ENCODE data around the gene DOCK3. TPM values are rescaled to one million over a fixed set of nuclear protein-coding genes. Genes with fewer than 3 reads are reported as not detected.

The DOCK3 gene
- total RNA-seq, 1 experiment from 2014 or later = 5.6 TPM

DNA sequence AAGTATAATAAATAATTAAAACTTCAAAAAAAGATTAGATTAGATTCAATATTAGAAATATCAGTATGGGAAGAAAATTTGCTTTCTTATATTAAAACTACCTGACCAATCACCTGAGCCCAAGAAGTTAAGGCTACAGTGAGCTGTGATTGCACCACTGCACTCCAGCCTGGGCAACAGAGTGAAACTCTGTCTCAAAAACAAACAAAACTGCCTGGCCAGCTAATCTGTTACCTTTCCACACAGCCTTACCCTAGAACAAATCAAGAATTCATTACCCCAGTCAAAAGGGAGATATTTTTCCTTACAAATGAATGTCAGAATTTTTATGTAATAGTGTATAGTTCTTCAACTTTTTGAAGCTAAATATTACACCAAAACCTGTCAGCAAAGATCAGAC, 593.4 kb downstream of the DOCK3 start:
- ATAC-seq (no peak), DNase-seq (ENCODE audit: low spot score) (no peak)
- Mint-ChIP-seq H3K36me3 (no peaks in the 10 kb centered on the region), H3K4me3 (no peak overlapping the region), H3K4me1 (no peaks in the 10 kb centered on the region), H3K27me3 (ENCODE audit: low read depth) (peaks cover 8% of the 10 kb centered on the region), H3K9me3 (peaks cover 28% of the 10 kb centered on the region), H3K27ac (no peak overlapping the region)
- TF ChIP-seq ZNF121 (CRISPR knock-in tag; IDR thresholded peaks at IDR 0.05) (no peak), GTF2I (CRISPR knock-in tag; conservative IDR thresholded peaks at IDR 0.05) (no peak), RORB (CRISPR knock-in tag; IDR thresholded peaks at IDR 0.05) (no peak), NFYB (CRISPR knock-in tag; conservative IDR thresholded peaks at IDR 0.05; ENCODE audit: low read depth) (no peak), ELF4 (CRISPR knock-in tag; IDR thresholded peaks at IDR 0.05; ENCODE audit: low read depth) (no peak), ZNF396 (CRISPR knock-in tag; IDR thresholded peaks at IDR 0.05; ENCODE audit: borderline replicate concordance) (no peak), FOXP1 (CRISPR knock-in tag; IDR thresholded peaks at IDR 0.05; ENCODE audit: borderline replicate concordance) (no peak), RELA (CRISPR knock-in tag; IDR thresholded peaks at IDR 0.05; ENCODE audit: borderline replicate concordance) (no peak)
- TF ChIP-seq, protein P1, sequence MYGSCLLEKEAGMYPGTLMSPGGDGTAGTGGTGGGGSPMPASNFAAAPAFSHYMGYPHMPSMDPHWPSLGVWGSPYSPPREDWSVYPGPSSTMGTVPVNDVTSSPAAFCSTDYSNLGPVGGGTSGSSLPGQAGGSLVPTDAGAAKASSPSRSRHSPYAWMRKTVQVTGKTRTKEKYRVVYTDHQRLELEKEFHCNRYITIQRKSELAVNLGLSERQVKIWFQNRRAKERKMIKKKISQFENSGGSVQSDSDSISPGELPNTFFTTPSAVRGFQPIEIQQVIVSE (CRISPR knock-in tag; IDR thresholded peaks at IDR 0.05; ENCODE audit: borderline replicate concordance) = no peak
- TF ChIP-seq, protein P2, sequence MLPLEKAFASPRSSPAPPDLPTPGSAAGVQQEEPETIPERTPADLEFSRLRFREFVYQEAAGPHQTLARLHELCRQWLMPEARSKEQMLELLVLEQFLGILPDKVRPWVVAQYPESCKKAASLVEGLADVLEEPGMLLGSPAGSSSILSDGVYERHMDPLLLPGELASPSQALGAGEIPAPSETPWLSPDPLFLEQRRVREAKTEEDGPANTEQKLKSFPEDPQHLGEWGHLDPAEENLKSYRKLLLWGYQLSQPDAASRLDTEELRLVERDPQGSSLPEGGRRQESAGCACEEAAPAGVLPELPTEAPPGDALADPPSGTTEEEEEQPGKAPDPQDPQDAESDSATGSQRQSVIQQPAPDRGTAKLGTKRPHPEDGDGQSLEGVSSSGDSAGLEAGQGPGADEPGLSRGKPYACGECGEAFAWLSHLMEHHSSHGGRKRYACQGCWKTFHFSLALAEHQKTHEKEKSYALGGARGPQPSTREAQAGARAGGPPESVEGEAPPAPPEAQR (CRISPR knock-in tag; IDR thresholded peaks at IDR 0.05) = no peak
- TF ChIP-seq, protein P3, sequence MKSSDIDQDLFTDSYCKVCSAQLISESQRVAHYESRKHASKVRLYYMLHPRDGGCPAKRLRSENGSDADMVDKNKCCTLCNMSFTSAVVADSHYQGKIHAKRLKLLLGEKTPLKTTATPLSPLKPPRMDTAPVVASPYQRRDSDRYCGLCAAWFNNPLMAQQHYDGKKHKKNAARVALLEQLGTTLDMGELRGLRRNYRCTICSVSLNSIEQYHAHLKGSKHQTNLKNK (CRISPR knock-in tag; IDR thresholded peaks at IDR 0.05) = no peak
- POLR2A ChIA-PET = no interaction called here
- CTCF ChIA-PET = no interaction called here

DNA sequence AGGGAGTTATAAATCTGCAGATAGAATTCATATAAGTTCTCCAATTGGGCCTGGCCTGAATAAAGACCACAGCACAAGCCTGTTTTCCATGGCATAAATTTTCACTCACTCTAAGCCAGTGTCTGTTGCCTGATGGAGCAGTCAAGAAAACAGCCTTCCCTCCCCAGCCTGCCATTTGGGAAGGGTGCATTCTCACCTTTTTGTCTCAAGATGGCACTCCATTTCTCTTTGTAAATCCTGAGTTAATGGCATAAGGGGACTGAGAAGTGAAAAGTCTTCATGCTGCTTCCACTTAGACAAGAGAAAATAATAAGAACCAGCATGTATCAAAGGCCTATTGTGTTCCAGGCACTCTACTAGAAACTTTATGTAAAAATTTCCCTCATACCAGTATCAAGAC, 594.7 kb downstream of the DOCK3 start:
- POLR2A ChIA-PET = no interaction called here
- CTCF ChIA-PET = no interaction called here
- TF ChIP-seq EMX1 (CRISPR knock-in tag; IDR thresholded peaks at IDR 0.05) (no peak), ZNF317 (CRISPR knock-in tag; IDR thresholded peaks at IDR 0.05; ENCODE audit: borderline replicate concordance, low read depth) (no peak), FOXJ3 (CRISPR knock-in tag; IDR thresholded peaks at IDR 0.05; ENCODE audit: borderline replicate concordance) (no peak), PRRX2 (CRISPR knock-in tag; IDR thresholded peaks at IDR 0.05) (no peak), GABPB1 (CRISPR knock-in tag; IDR thresholded peaks at IDR 0.05) (no peak), NR3C1 (CRISPR knock-in tag; conservative IDR thresholded peaks at IDR 0.05; ENCODE audit: low read depth) (no peak), NR1H2 (CRISPR knock-in tag; IDR thresholded peaks at IDR 0.05) (no peak), NFE2L1 (CRISPR knock-in tag; IDR thresholded peaks at IDR 0.05) (no peak)
- TF ChIP-seq, protein P1 (CRISPR knock-in tag; IDR thresholded peaks at IDR 0.05; ENCODE audit: borderline replicate concordance) = no peak
- TF ChIP-seq, protein P4, sequence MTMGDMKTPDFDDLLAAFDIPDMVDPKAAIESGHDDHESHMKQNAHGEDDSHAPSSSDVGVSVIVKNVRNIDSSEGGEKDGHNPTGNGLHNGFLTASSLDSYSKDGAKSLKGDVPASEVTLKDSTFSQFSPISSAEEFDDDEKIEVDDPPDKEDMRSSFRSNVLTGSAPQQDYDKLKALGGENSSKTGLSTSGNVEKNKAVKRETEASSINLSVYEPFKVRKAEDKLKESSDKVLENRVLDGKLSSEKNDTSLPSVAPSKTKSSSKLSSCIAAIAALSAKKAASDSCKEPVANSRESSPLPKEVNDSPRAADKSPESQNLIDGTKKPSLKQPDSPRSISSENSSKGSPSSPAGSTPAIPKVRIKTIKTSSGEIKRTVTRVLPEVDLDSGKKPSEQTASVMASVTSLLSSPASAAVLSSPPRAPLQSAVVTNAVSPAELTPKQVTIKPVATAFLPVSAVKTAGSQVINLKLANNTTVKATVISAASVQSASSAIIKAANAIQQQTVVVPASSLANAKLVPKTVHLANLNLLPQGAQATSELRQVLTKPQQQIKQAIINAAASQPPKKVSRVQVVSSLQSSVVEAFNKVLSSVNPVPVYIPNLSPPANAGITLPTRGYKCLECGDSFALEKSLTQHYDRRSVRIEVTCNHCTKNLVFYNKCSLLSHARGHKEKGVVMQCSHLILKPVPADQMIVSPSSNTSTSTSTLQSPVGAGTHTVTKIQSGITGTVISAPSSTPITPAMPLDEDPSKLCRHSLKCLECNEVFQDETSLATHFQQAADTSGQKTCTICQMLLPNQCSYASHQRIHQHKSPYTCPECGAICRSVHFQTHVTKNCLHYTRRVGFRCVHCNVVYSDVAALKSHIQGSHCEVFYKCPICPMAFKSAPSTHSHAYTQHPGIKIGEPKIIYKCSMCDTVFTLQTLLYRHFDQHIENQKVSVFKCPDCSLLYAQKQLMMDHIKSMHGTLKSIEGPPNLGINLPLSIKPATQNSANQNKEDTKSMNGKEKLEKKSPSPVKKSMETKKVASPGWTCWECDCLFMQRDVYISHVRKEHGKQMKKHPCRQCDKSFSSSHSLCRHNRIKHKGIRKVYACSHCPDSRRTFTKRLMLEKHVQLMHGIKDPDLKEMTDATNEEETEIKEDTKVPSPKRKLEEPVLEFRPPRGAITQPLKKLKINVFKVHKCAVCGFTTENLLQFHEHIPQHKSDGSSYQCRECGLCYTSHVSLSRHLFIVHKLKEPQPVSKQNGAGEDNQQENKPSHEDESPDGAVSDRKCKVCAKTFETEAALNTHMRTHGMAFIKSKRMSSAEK (CRISPR knock-in tag; IDR thresholded peaks at IDR 0.05; ENCODE audit: borderline replicate concordance) = no peak
- TF ChIP-seq, protein P5, sequence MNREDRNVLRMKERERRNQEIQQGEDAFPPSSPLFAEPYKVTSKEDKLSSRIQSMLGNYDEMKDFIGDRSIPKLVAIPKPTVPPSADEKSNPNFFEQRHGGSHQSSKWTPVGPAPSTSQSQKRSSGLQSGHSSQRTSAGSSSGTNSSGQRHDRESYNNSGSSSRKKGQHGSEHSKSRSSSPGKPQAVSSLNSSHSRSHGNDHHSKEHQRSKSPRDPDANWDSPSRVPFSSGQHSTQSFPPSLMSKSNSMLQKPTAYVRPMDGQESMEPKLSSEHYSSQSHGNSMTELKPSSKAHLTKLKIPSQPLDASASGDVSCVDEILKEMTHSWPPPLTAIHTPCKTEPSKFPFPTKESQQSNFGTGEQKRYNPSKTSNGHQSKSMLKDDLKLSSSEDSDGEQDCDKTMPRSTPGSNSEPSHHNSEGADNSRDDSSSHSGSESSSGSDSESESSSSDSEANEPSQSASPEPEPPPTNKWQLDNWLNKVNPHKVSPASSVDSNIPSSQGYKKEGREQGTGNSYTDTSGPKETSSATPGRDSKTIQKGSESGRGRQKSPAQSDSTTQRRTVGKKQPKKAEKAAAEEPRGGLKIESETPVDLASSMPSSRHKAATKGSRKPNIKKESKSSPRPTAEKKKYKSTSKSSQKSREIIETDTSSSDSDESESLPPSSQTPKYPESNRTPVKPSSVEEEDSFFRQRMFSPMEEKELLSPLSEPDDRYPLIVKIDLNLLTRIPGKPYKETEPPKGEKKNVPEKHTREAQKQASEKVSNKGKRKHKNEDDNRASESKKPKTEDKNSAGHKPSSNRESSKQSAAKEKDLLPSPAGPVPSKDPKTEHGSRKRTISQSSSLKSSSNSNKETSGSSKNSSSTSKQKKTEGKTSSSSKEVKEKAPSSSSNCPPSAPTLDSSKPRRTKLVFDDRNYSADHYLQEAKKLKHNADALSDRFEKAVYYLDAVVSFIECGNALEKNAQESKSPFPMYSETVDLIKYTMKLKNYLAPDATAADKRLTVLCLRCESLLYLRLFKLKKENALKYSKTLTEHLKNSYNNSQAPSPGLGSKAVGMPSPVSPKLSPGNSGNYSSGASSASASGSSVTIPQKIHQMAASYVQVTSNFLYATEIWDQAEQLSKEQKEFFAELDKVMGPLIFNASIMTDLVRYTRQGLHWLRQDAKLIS (CRISPR knock-in tag; IDR thresholded peaks at IDR 0.05; ENCODE audit: borderline replicate concordance) = no peak
- TF ChIP-seq, protein P6, sequence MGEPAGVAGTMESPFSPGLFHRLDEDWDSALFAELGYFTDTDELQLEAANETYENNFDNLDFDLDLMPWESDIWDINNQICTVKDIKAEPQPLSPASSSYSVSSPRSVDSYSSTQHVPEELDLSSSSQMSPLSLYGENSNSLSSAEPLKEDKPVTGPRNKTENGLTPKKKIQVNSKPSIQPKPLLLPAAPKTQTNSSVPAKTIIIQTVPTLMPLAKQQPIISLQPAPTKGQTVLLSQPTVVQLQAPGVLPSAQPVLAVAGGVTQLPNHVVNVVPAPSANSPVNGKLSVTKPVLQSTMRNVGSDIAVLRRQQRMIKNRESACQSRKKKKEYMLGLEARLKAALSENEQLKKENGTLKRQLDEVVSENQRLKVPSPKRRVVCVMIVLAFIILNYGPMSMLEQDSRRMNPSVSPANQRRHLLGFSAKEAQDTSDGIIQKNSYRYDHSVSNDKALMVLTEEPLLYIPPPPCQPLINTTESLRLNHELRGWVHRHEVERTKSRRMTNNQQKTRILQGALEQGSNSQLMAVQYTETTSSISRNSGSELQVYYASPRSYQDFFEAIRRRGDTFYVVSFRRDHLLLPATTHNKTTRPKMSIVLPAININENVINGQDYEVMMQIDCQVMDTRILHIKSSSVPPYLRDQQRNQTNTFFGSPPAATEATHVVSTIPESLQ (CRISPR knock-in tag; IDR thresholded peaks at IDR 0.05) = no peak
- Mint-ChIP-seq H3K27ac (no peak overlapping the region), H3K9me3 (peaks cover 24% of the 10 kb centered on the region), H3K27me3 (ENCODE audit: low read depth) (peaks cover 8% of the 10 kb centered on the region), H3K4me1 (no peaks in the 10 kb centered on the region), H3K4me3 (no peak overlapping the region), H3K36me3 (no peaks in the 10 kb centered on the region)
- ATAC-seq (no peak), DNase-seq (ENCODE audit: low spot score) (no peak)

Data from WTC11 (cell line).